OCI-LY3 (cell line): Measurements from ENCODE around the gene KIFC1.

ENCODE experiments used
- CTCF ChIP-seq: fragments of 200-600, 300-600 bp; sonication (generic); IDR thresholded peaks from 2 replicates; pipeline ENCODE4 v1.5.1; 2014; ENCODE audit warnings: antibody characterized with exemption, low read length, low read depth
- EZH2phosphoT487 ChIP-seq: fragments of 200-600 bp; shearing (Covaris generic); IDR thresholded peaks from 2 replicates; pipeline ENCODE4 v1.6.1; 2018; ENCODE audit warnings: antibody characterized with exemption, mixed run types, low read depth

DNA sequence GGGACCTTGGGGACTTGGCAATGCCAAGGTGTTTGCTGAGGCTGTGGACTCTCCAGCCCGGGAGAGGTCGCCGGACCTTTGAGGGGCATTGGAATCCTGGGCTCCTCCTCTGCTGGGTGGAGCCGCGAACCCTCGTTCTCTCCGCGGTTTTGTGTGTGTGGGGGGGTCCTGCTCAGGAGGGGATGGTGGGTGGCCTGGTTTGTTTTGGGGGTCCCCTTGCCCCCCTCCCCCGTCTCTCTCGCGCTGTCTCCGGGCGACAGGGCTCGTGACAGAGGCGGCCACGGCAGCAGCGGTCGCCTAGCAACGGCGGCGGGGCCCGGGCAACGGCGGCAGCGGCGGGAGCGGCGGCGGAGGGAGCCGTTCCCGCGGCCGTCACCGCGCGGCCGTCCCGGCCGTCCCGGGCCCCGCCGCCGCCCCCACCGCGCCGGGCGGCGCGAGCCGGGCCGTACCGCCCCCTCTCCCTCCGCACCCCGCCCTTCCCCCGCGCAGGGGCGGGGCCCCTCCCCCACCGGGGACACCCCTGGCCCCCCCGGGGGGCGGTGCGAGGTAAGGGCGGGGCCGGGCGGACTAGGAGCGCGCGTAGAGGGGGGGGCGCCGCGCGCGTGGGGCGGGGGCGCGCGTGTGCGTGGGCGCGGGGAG, 36.1 kb downstream of the KIFC1 start:
- TF ChIP-seq CTCF: 0 out of 2 replicates have a peak, but pooled peaks have one; percentile 6
- no peak for TF ChIP-seq EZH2phosphoT487
